HG02885 (cell line): ENCODE results near the gene SPEM2.
"Not testable (repeated sequence)": the region's sequence is repeated elsewhere in the genome, so short reads cannot be mapped to it uniquely, and the experiment has no call there.

ENCODE experiments used
- ATAC-seq: cut with Tn5 transposase; IDR thresholded peaks from one replicate; pipeline ENCODE4 v1.9.1; 2021; ENCODE audit warnings: mild to moderate bottlenecking; ENCODE audit not compliant: unreplicated experiment, poor library complexity

Gene SPEM2

GRCh38 chr17:7468290-7468689 is 42.9 kb downstream of the SPEM2 start:
- ATAC-seq: no peak

GRCh38 chr17:7468804-7469389 is 43.5 kb downstream of the SPEM2 start:
- ATAC-seq: no peak

- ATAC-seq: not testable (repeated sequence)
Measured at GRCh38 chr17:7469843-7470242, 44.4 kb downstream of the SPEM2 start.

GRCh38 chr17:7470457-7470973 is 45.1 kb downstream of the SPEM2 start:
- ATAC-seq: not testable (repeated sequence)

GRCh38 chr17:7471729-7472128 is 46.3 kb downstream of the SPEM2 start:
- no peak for ATAC-seq

- ATAC-seq: not testable (repeated sequence)
Measured at GRCh38 chr17:7474767-7475166, 49.4 kb downstream of the SPEM2 start.

GRCh38 chr17:7475764-7476422 is 50.5 kb downstream of the SPEM2 start:
- no peak for ATAC-seq

- ATAC-seq: no peak
Measured at GRCh38 chr17:7476494-7476893, 51.1 kb downstream of the SPEM2 start.

GRCh38 chr17:7476951-7477350 is 51.5 kb downstream of the SPEM2 start:
- no peak for ATAC-seq
